Left renal pelvis (tissue), 4 donors: ENCODE data around the gene AIFM2. TPM values are rescaled to one million over a fixed set of nuclear protein-coding genes. Genes with fewer than 3 reads are reported as not detected.
A peak's percentile ranks its signal among the peaks of the same experiment; 100 is the strongest.
"Not testable (repeated sequence)": the region's sequence is repeated elsewhere in the genome, so short reads cannot be mapped to it uniquely, and the experiment has no call there.

Experiments used
- DNase-seq, 4 donors: peaks; one replicate each; pipeline ENCODE4 v3.0.0-alpha.2; 2013; ENCODE audit warnings: low read depth in 4 of 4, low spot score in 3 of 4
- polyA plus RNA-seq, 4 donors: library from polyadenylated mRNA; unstranded; fragments of 120-200 nt; gene quantifications; one replicate each; pipeline ENCODE4 v1.2.1, GENCODE V29; 2013; ENCODE audit not compliant: insufficient read length in 4 of 4

Gene AIFM2
- 1 to 10 TPM; 2.3 to 6.9 (median 4.5) TPM for polyA plus RNA-seq

DNA sequence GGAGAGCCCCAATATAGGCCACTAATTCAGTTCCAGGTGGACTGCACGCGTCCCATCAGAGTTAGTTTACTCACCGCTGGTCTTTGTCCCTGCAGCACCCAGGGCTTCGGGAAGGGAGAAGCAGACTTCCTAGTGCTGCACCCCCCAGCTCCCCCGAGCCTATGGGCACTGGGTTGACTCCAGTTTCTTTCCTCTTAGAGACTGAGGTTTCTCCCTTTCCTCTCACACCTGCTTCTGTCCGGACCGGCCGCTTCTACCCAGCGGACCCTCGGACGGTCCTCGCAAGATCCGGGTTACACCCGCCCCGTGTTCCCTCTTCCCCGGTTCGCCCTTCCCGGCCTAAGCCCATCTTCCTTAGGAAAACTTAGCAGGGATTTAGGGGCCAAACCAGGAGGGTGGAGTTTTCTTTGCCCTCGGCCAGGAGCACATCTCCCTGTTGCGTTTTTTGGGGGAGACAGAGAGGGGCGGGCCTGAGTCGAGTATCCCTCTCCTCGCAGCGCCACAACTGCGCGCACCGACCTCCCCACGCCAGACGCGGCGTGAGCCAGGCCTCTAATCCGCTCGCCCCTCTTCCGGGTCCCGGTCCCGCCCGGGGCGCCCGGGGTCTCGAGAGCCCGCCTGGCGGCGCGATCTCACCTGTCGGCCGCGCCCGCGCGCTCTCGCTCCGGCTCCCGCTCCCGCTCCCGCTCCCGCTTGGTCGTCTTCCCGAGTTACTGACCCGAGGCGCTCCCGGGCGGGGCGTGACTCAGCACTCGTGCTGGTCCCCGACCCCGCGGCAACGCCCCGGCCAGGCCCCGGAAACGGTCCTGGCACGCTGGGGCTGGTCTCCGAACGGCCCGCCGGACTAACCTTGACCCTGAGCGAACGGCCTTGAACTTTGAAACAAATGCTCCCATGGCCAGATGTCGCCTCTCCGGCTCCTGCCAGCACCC is at the start of gene AIFM2:
Gene AIFM2, minus strand, starts transcription at position 728 of the 932 bp plus-strand sequence. CDS start 8,741 bp downstream, outside the sequence.
- DNase-seq, result peak; percentile 37 to 65 (median 47)

DNA sequence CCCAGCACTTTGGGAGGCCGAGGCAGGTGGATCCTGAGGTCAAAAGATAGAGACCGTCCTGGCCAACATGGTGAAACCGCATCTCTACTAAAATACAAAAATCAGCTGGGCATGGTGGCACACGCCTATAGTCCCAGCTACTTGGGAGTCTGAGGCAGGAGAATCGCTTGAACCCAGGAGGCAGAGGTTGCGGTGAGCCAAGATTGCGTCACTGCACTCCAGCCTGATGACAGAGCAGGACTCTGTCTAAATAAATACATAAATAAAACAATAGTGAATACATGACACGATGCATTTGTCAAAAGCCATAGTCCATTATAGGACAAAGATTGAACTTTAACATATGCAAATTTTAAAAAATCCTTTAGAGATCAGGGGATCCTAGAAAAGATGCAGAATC is 46.6 kb upstream of the AIFM2 start:
- DNase-seq, result not testable (repeated sequence)

DNA sequence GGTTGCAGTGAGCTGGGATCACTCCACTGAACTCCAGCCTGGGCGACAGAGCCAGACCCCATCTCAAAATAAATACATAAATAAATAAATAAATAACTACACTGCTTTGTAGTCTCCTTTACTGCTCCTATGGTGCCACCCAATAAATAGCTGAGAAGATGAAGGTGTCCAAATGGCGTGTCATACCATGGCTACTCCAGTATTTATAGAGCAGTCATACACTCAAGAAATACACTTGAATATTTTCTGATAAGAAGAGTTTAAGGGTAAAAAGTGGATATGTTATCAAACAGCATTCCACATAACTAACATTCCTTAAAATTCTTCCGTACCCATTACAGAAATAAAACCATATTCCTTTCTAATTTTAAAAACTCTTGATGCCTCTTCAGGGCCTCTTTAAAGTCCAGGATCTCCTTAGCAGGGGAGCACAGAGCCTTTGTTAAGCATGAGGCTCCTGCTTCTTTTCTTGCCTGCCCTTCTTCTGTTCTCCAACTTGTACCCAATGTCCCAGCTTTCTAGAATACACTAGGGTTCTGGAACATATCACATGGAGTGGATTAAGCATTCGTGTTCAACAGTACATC is 45.6 kb upstream of the AIFM2 start:
- no peak for DNase-seq

DNA sequence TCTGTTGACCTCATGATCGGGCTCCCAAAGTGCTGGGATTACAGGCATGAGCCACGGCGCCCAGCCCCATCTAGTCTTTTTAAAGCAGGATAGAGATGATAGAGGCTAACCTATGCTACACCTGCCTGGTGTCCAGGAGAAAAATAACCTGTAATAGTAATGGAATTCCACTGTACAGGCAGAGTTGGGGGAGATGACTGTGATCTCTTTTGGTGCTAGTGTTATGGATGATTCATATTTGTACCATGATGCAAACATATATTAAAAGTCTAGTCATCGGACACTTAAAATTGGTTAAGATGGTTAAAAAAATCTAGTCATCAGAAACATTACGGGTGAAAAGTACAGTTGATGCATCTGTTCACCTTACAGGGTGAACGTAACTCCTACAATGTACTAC is 43.8 kb upstream of the AIFM2 start:
- DNase-seq, result no peak

DNA sequence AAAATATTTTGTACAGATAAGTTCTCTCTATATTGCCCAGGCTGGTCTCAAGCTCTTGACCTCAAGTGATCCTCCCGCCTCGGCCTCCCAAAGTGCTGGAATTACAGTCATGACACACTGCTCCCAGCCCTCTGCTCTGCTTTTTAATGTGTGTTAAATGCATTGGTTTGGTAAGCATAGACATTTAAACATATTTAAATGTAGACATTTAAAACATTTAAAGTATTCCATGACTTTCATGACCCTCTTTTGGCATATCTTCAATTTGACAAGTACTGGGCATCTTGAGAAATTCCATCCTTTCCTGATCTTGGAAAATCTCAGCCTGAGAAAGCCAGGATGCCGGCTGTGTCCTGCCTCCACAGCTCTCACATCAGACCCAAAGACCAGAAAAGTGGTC is 42.9 kb upstream of the AIFM2 start:
- DNase-seq, result no peak

DNA sequence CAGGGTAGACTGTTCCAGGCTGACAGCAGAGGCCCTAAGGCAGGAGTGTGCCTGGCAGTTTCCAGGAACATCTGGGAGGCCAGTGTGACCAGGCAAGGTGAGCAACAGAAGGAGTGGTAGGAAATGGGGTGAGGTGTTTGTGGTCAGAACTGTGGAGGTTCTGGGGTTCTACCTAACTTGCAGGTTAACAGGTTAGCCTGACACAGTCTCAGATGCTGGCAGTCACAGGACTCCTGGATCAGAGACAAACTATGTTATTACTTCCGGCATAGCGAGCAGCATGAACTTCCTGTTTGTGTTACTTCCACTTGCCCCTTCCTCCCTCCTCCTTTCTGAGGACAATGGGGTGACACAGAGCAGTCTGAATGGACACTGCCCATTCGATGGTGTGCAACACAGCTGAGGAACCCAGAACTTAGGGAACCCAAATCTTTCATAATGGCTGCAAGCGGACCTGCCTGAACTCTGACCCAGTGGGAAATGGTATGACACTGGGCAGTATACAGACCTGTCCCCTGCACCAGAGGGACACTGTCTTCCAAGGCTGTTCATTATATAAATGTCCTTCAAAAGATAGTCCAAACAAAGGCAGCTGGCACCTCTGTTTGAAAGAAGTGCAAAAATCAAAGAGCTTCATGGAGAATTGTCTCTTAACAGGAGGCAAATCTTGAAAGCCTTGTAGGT is 41.6 kb upstream of the AIFM2 start:
- DNase-seq, result no peak

DNA sequence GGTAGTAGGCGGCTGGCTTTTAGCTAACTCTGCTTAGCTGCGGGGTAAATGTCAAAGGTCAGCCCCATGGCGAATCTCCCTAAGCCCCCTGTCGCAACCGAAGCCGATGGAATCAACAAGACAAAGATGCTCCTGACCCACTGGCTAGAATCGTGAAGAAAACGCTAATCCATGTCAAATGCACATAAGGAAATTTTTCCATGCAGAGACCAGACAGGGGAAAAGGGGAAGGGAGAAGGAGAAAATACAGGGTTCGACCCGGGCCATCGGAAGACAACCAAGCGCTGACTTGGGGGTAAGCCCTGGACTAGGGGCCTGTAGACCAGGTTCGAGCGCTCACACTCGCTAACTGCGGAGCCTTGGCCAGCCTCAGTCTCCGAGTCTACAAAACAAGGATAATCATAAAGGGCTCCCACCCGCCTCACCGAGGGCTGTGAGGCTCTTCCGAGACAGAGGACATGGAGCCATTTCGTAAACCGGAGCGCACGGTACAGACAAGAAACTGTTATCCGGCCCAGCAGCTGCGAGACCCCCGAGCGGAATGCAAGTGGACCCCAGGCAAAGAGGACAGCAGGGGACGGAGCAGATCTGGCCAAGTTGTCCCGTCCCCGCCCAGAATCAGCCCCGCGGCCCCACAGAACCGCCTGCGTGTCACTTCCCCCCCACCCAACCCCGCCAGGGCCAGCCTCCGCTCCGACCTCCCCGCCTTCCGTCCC is 37.2 kb upstream of the AIFM2 start:
- no peak for DNase-seq

DNA sequence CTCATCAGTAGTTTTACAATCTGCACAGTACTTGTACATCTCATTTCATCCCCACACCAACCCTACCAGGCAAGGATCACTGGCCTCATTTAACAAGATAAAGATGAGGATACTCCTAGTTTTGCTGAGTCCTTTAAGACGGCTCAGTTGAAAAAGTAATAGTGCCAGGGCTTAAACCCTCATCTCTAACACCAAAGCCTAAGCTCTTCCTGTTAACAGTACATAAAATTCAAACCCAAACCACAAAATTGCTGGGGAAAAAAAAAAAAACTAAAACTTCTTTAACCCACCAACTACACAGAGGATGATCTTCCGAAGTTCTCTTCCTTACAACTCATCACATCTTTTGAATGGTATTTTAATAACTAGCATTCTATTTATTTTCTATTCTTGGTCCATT is 36.4 kb upstream of the AIFM2 start:
- no peak for DNase-seq

DNA sequence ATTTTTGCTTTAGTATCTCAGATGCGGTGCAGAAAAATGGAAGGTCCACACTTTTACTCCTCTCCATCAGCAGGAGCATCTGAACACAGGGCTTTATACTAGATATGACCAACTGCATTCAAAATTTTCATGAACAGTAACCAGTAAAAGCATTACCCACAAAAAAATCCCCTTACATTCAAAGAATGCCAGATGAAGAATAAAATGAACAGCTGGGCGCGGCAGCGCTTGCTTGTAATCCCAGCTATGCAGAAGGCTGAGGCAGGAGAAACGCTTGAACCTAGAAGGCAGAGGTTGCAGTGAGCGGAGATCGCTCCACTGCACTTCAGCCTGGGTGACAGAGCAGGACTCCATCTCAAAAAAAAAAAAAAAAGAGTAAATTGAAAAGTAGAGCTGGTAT is 34.6 kb upstream of the AIFM2 start:
- no peak for DNase-seq

DNA sequence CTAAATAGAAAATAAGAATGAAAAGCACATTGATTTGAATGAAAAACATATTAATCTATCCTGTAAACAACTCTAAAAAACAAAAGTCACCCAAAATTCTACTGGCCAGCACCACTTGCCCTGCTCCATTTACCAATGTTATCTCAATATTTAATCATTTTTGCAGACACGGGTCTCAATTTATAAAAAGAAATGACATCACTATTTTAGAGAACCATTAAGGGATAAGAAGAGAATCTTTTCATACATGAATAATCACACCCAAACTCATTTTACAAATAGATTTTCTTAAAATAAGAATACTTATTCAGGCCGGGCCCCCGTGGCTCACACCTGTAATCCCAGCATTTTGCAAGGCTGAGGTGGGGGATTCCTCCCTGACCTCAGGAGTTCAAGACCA is 33.8 kb upstream of the AIFM2 start:
- no peak for DNase-seq

DNA sequence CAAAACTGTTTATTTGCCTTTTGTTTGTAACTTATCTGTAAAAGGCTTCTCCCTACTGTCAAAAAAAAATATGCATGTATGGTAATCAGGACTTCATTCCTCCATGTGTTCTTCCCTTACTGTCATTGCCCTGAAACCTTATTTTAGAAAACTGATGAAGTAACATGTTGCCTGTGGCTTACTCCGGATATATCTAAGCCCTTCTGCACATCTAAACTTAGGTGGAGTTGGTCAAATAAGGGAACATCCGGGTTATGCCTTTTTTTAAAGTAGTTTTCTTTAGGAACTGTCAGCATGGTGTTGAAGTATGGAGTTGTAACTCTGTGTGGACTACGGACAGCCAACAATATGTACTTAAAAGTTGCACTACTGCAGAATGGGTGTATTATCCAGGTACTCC is 31.5 kb upstream of the AIFM2 start:
- no peak for DNase-seq

DNA sequence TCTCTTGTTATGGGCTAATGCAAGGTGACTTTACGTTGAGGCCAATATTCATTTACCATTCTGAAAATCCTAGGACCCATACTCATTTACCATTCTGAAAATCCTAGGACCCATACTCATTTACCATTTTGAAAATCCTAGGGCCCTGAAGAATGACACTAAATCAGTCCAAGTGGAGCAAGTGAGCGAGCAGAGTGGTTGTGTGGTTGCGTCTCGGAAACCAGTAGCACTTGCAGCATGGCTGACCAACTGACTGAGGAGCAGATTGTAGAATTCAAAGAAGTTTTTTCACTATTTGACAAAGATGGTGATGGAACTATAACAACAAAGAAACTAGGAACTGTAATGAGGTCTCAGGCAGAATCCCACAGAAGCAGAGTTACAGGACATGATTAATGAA is 30.8 kb upstream of the AIFM2 start:
- no peak for DNase-seq

DNA sequence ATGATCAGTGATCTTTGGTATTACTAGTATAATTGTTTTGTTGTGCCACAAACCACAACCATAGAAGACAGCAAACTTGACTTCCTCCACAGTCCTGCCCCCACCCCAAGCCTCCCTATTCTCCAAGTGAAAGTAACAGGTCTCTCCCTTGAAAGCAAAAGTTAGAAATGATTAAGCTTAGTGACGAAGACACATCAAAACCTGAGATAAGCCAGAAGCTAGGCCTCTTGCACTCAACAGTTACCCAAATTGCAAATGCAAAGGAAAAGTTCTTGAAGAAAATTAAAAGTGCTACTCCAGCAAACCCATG is 30.2 kb upstream of the AIFM2 start:
- DNase-seq, result no peak

DNA sequence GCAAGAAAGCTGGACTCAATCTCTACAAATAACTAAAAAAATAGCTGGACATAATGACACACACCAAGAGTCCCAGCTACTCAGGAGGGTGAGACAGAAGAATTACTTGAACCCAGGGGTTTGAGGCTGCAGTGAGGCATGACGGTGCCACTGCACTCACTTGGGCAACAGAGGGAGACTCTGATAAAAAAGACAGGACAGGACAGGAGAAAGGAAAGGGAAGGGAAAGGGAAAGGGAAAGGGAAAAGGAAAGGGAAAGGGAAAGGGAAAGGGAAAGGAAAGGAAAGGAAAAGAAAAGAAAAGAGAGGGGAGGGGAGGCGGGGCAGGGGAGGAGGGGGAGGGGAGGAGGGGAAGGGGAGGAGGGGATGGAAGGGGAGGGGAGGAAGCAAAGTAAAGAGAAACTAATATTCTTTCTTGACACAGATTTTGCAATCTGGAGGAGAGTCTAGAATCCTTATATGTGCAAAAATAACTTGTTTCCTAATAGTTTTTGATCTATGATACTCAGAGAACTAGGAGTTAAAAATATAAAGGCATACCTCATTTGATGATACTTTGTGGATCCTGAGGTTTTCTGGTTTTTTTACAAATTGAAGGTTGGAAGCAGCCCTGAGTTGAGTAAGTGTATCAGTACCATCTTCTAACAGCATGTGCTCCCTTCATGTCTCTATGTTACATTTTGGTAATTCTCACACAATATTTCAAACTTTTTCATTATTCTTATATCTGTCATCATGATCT is 29.7 kb upstream of the AIFM2 start:
- DNase-seq, result no peak

DNA sequence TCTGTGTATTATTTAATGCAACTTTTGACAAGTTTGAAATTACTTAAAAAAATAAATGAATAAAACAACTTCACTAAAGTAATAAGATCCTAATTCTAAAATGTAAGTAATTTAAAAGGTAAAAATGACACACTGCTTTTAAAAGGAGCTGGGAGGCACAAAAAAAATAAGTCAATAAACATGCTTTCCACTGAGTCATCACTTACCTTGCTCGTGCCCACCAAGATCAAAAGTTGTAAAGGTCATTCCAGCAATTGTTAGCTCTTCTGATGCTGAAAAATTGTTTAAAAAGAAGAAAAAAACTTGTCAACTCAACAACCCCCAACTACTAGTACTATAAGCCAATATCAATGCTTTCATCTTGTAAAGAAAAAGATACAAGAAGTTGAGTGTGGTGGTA is 28.2 kb upstream of the AIFM2 start:
- no peak for DNase-seq

DNA sequence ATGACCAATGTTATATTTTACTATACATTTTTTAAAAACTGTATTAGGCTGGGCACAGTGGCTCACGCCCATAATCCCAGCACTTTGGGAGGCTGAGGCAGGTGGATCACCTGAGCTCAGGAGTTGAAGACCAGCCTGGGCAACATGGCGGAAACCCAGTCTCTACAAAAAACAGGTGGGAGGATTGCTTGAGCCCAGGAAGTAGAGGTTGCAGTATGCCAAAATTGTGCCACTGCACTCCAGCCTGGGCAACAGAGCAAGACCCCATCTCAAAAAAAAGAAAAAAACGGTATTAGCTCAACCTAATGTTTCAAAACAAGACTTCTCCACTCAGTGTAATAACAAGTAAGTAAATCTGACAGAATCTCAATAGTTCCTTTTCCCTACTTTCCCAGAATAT is 26.7 kb upstream of the AIFM2 start:
- not testable (repeated sequence) for DNase-seq

DNA sequence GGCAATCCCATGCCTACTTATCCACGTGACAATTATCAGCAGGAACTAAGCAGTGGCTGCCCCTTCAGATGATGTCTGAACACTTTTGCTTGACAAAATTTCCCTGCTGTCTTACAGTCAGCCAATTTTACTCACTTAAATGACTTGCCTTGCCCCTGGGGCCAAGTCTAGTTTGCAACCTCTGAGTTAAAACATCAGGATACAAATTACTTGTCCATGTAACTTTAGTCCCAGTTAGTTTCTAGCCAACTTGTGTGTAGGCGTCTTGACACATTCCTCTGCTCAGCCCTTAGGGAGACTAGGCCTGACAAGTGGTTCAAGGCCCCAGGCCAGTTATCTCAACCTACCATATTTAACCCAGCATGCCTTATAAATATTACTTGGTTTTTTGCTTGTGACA is 25.5 kb upstream of the AIFM2 start:
- DNase-seq, result no peak

DNA sequence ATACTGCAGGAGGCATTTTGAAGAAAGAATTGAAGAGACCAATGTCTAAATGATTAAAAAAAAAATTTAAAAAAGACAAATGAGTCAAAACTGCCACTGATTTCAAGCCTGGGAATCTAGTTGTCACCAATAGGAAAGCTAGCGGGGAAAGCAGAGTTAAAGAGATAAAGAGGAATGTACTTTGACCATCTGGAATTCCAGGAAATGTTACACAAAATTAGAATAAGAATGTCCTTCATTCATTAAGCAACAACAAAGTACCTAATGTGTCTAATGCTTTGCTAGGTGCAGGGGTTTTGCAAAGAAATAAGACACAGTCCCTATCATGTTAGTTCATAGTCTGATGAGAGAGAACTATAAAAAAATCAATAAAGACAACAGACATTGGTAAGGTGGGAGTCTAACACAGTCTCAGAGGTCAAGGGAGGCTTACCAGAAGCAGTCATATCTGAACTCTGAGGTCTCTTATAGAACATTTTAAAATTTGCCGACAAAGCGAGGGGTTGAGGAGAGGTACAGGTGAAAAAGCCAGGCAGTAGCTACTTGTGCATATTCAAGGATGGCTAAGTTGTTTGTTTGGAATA is 22.7 kb upstream of the AIFM2 start:
- DNase-seq, result no peak

DNA sequence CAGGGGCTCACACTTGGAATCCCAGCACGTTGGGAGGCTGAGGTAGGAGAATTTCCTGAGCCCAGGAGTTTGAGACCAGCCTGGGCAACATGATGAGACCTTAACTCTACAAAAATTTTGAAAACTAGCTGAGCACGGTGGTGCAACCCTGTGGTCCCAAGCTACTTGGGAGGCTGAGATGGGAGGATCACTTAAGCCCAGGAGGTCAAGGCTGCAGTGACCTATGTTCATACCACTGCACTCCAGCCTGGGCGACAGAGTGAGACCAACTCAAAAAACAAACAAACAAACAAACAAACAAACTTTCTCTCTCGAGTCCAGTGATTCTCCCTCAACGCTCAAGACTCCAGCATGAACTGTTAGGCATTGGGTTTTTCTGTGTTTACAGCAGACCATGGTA is 15.9 kb upstream of the AIFM2 start:
- DNase-seq, result no peak

DNA sequence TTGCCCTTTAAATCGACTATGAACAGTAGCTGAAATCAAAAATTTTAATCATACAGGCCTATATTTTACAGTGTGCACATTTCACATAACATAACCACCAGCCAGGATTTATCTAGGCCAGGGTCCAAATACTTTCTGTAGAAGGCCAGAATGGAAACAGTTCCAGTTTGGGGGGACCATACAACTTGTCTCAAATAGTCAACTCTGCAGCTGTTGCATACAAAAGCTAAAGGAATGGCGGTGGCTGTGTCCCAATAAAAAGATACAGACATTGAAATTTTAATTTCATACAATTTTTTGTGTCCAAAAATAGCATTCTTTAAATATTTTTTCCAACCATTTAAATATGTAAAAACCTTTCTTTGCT is 14.6 kb upstream of the AIFM2 start:
- DNase-seq, result no peak
